ENCODE measurements around the gene FUCA1. TPM values are rescaled to one million over a fixed set of nuclear protein-coding genes. Genes with fewer than 3 reads are reported as not detected.

The FUCA1 gene
- total RNA-seq = 1.2 and 1.5 TPM in 2 replicates

DNA sequence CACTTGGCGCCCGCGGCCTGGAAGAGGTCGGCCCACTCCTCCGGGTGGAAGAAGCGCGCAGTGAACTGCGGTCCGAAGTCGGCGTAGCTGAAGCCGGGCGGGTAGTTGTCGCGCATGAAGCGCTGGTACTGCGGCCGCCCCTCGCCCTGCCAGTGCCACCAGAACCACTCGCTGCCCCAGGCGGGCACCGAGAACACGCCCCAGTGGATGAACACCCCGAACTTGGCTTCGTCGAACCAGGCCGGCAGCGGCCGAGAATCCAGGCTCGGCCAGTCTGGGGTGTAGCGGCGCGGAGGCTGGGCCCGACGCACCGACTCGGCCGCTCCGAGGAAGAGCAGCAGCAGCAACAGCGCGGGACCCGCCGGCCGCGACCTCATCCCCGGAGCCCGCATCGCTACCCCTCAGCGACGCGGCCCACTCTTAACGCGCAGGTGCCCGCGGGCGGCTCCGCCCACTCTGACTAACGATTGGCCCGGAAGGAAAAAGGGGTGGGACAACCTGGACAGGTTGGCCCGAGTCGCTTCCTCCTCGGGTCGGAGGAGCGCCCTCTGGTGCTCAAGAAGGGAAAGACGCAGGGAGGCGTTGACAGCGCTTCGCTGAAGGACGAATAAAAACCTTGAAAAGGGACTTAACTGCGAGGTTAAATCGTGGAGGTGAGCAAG, at the start of gene FUCA1:
TSS of gene FUCA1 (minus strand) at position 396 of the 662 bp plus-strand sequence. CDS start at position 392, 4 bp downstream.

DNA sequence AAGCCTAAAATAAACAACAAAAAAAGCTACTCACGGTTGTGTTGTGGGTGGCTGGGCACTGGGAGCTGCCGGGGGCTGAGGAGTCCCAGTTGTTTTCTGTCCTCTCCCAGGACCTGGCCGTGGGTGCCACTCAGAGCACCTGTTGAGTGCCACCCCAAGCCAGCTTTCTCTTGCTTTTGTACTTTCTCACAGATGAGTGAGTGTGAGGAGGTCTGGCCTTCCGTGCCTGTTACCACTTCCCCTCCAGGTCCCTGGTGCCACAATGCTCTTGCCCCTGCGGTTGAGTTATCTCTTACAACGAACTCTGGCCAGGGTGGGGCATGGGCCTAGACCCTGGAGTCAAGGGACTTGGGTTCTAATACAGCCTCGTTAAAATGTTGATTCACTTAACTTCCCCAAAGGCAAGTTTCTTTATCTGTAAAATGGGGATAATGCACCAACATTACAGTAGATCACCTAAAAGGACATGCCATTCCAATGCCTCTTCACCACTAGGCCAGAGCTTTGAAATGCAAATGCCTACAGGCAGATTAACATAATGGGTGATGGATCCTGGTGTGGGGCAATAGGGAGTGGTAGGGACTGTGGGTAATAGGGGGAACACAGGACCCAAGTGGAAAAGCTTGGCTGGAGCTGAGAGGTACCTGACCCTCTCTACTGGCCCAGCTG, 45.3 kb upstream of the FUCA1 start, which contains the start of gene CNR2:
TSS of gene CNR2 (minus strand) at position 151 of the 669 bp plus-strand sequence. CDS start 37,745 bp downstream, outside the sequence.

DNA sequence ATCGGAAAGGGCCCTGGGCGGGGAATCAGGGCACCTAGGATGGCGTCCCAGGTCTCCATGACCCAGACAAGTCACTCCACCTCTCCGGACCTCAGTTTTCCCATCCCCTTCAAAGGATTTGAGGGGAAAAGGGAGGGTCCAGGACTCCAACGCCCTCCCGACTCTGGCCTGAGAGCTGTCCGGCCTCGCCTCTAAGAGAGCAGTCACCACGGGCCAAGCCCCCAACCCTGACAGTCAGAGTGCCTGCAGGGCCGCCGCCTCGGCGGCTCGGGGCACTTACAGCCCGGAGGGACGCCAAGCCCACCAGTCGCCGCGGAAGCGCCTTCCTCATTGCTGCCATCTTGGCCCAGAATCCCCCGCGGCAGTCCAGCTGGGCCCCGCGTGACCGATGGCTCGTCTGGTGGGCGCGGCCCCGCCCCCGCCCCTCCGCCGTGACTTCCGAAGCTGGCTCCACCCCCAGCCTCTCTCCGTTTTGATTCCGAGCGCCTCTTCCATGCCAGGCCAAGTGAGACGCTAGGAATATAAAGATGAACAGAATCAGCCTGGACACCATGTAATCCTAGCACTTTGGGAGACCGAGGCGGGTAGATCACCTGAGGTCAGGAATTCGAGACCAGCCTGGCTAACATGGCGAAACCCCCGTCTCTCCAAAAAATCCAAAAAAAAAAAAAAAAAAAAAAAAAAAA, 42.9 kb downstream of the FUCA1 start, which contains the start of gene HMGCL:
TSS of gene HMGCL (minus strand) at position 354 of the 686 bp plus-strand sequence. CDS start at position 340, 14 bp downstream.

DNA sequence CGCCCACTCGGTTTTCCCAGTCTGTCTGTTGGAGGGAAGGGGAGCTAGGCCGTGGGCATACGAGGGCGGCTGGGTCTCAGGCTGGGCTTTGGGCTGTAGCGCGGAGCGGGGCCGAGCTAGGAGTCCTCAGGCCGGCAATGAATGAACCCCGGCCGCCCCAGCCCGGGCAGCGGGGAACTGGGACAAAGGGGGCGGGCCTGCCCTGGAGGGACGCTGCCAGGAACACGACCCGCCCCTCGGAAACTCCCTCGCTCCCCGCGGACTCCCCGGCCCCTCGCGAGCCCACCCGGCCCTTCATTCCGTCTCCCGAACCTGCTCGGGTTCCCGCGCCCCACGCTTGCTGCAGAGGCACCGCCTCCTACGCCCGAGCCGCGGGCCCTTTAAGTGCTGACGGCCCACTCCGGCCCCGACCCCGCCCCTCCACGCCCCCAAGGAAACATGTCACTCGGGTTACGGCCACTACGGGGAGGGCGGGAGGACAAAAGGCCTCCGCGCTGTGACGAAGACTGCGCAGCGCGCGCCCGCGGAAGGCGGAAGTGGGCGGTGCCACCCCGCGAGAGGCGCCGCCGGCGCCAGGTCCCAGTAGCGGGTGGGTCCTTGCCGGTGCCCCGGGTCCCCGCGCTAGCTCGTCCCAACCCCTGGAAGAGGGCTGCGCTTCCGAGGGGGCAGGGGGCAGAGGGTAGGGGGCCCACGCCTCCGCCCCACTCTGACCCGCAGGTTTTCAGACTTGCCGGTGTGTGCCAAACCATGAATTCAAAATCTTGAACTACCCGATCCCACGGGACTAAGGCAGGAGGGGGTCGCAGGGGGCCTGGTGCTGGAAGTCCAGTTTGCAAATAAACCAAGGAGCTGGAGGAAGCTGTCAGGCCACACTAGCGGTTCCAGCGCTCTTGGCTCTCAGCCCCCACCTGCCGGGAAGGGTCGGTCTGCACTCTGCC, 67.4 kb downstream of the FUCA1 start, which contains the start of gene GALE:
TSS of gene GALE (minus strand) at position 355 of the 938 bp plus-strand sequence. CDS start 1,747 bp downstream, outside the sequence.

Other genes starting within 250 kb of the FUCA1 start
- 559 and 984 TPM in 2 replicates for gene RPL11, start 176.5 kb downstream of the FUCA1 start, total RNA-seq
- 29.4 and 53.2 TPM in 2 replicates for gene ELOA, start 124.8 kb downstream of the FUCA1 start, total RNA-seq
- gene PITHD1, start 89.9 kb downstream of the FUCA1 start, total RNA-seq = 23.1 and 25.4 TPM in 2 replicates
- 43.0 and 55.3 TPM in 2 replicates for gene LYPLA2, start 77.1 kb downstream of the FUCA1 start, total RNA-seq
- 20.6 and 36.4 TPM in 2 replicates for gene GALE, start 67.5 kb downstream of the FUCA1 start, total RNA-seq
- gene HMGCL, start 42.9 kb downstream of the FUCA1 start, total RNA-seq = 24.8 and 29.8 TPM in 2 replicates
- not detected in 2 replicates for gene CNR2, start 45.1 kb upstream of the FUCA1 start, total RNA-seq
- gene PNRC2, start 91.5 kb upstream of the FUCA1 start, total RNA-seq = 88.8 and 92.2 TPM in 2 replicates
- 72.8 and 95.2 TPM in 2 replicates for gene SRSF10, start 112.0 kb upstream of the FUCA1 start, total RNA-seq
- gene MYOM3, start 243.8 kb upstream of the FUCA1 start, total RNA-seq = under 0.01 and 0.37 TPM in 2 replicates